Calu3 (cell line): ENCODE data around the gene MAP2K1. TPM values are rescaled to one million over a fixed set of nuclear protein-coding genes. Genes with fewer than 3 reads are reported as not detected.

Experiments
- BruUV-seq: library from RNA; stranded (reverse); fragments of 400-500 nt; replicated peaks from 2 replicates; lab custom pipeline; 2021; lab: Mats Ljungman, UMichigan
- CTCF ChIA-PET: fragments of 300-600 bp; sonication (Branson Sonifier 250); formaldehyde crosslinking; loops from one replicate; lab custom pipeline; 2022; ENCODE audit warnings: antibody characterized with exemption; lab: Charles Lee
- DNase-seq: peaks from one replicate; pipeline ENCODE4 v3.0.0; 2022
- H3K27ac Mint-ChIP-seq: one replicate; pipeline ENCODE4 v1.8.0; 2022; ENCODE audit warnings: mixed read lengths; ENCODE audit not compliant: unreplicated experiment
- H3K27me3 Mint-ChIP-seq: one replicate; pipeline ENCODE4 v1.8.0; 2022; ENCODE audit warnings: mixed read lengths; ENCODE audit not compliant: unreplicated experiment
- H3K36me3 Mint-ChIP-seq: one replicate; pipeline ENCODE4 v1.8.0; 2022; ENCODE audit warnings: mild to moderate bottlenecking, moderate library complexity, mixed read lengths; ENCODE audit not compliant: insufficient read depth, unreplicated experiment
- H3K4me1 Mint-ChIP-seq: one replicate; pipeline ENCODE4 v1.8.0; 2022; ENCODE audit warnings: mild to moderate bottlenecking, low read depth, mixed read lengths; ENCODE audit not compliant: unreplicated experiment
- H3K4me3 Mint-ChIP-seq: one replicate; pipeline ENCODE4 v1.8.0; 2022; ENCODE audit warnings: mild to moderate bottlenecking, low read depth, moderate library complexity, mixed read lengths; ENCODE audit not compliant: unreplicated experiment
- H3K9me3 Mint-ChIP-seq: one replicate; pipeline ENCODE4 v1.8.0; 2022; ENCODE audit warnings: low read depth, mixed read lengths; ENCODE audit not compliant: unreplicated experiment
- CTCF ChIP-seq: fragments of 200-600 bp; IDR thresholded peaks from one replicate; pipeline ENCODE4 v1.8.0; 2022; ENCODE audit warnings: antibody characterized with exemption; ENCODE audit not compliant: unreplicated experiment
- intact Hi-C: fragments of 100-400 bp; cut with micrococcal nuclease; formaldehyde crosslinking; loops from one replicate; pipeline ENCODE4 v1.10.0; 2022; ENCODE audit not compliant: unreplicated experiment
- total RNA-seq: library from RNA; stranded (reverse); gene quantifications from 2 replicates; pipeline ENCODE4 v1.2.3, GENCODE V29; 2022

The MAP2K1 gene
- total RNA-seq, 1 experiment from 2014 or later, result 67.6 TPM

GRCh38 chr15:66477011-66477410 is 90.3 kb downstream of the MAP2K1 start:
- intact Hi-C loops, result no loop called here
- H3K36me3 Mint-ChIP-seq, result peaks cover 19% of the 10 kb centered on the region
- BruUV-seq, result no TSS peak
- H3K27ac Mint-ChIP-seq, result no peak overlapping the region
- no peak for TF ChIP-seq CTCF
- no peak for DNase-seq
- CTCF ChIA-PET, result no interaction called here
- no peaks in the 10 kb centered on the region for H3K27me3 Mint-ChIP-seq
- no peaks in the 10 kb centered on the region for H3K9me3 Mint-ChIP-seq
- peaks cover 40% of the 10 kb centered on the region for H3K4me1 Mint-ChIP-seq
- no peak overlapping the region for H3K4me3 Mint-ChIP-seq

GRCh38 chr15:66480267-66480666 is 93.6 kb downstream of the MAP2K1 start:
- peaks cover 43% of the 10 kb centered on the region for H3K4me1 Mint-ChIP-seq
- no peak overlapping the region for H3K4me3 Mint-ChIP-seq
- H3K36me3 Mint-ChIP-seq, result peaks cover 26% of the 10 kb centered on the region
- H3K9me3 Mint-ChIP-seq, result no peaks in the 10 kb centered on the region
- intact Hi-C loops, result loop anchor here (5.0 kb wide), 1 partner anchor 93 kb away; the partner anchor contains the start of gene MAP2K1
- no TSS peak for BruUV-seq
- H3K27ac Mint-ChIP-seq, result no peak overlapping the region
- DNase-seq, result no peak
- no peaks in the 10 kb centered on the region for H3K27me3 Mint-ChIP-seq
- no peak for TF ChIP-seq CTCF
- CTCF ChIA-PET, result interaction anchor here (0.6 to 1.0 kb wide), 2 partner anchors 18 to 976 kb away, joined by 5 read pairs; partner anchors contain the start of gene SNAPC5

GRCh38 chr15:66481107-66481856 is 94.6 kb downstream of the MAP2K1 start:
- DNase-seq, result peak; percentile 54
- BruUV-seq, result no TSS peak
- Mint-ChIP-seq H3K4me3 (peak overlapping the region; percentile 7), H3K4me1 (peaks cover 43% of the 10 kb centered on the region), H3K9me3 (no peaks in the 10 kb centered on the region), H3K27me3 (no peaks in the 10 kb centered on the region), H3K27ac (peak overlapping the region; percentile 60), H3K36me3 (peaks cover 26% of the 10 kb centered on the region)
- CTCF ChIA-PET, result interaction anchor here (1.0 kb wide), 1 partner anchor 17 kb away, joined by 5 read pairs; the partner anchor contains the start of gene SNAPC5
- no peak for TF ChIP-seq CTCF
- intact Hi-C loops, result loop anchor here (5.0 kb wide), 1 partner anchor 94 kb away; the partner anchor contains the start of gene MAP2K1

GRCh38 chr15:66482539-66482938 is 95.8 kb downstream of the MAP2K1 start:
- CTCF ChIA-PET, result interaction anchor here (1.0 kb wide), 1 partner anchor 96 kb away, joined by 6 read pairs; no protein-coding TSS in a partner anchor
- DNase-seq, result no peak
- no peak for TF ChIP-seq CTCF
- H3K36me3 Mint-ChIP-seq, result peaks cover 31% of the 10 kb centered on the region
- no peaks in the 10 kb centered on the region for H3K27me3 Mint-ChIP-seq
- no TSS peak for BruUV-seq
- intact Hi-C loops, result loop anchor here (5.0 kb wide), 1 partner anchor 95 kb away; the partner anchor contains the start of gene MAP2K1
- H3K4me1 Mint-ChIP-seq, result peaks cover 43% of the 10 kb centered on the region
- no peak overlapping the region for H3K4me3 Mint-ChIP-seq
- H3K9me3 Mint-ChIP-seq, result no peaks in the 10 kb centered on the region
- H3K27ac Mint-ChIP-seq, result peak overlapping the region; percentile 16
